ENCODE results near the gene TENM3.

Gene TENM3

DNA sequence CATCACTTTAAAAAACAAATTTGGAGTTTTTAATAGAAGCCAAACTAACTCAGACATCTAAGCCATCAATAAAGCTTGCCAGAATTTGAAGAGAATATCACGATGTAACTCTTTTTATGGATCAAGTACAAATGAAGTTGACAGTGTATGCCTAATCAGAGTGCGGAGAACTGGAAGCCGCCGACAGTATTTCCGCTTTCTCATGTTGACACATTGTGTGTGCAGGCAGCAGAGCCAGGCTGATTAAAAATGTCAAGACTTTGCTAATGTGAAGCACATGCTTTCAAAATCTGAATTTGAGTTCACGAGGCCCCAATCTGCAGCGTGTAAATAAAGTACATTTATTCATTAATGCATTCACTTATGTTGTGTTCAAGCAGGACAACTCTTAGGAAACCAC, 161.2 kb downstream of the TENM3 start:
- DNase-seq (ENCODE audit: low read depth) = no peak

GRCh38 chr4:182405087-182405486, 161.9 kb downstream of the TENM3 start:
- DNase-seq (ENCODE audit: low read depth) = no peak

DNA sequence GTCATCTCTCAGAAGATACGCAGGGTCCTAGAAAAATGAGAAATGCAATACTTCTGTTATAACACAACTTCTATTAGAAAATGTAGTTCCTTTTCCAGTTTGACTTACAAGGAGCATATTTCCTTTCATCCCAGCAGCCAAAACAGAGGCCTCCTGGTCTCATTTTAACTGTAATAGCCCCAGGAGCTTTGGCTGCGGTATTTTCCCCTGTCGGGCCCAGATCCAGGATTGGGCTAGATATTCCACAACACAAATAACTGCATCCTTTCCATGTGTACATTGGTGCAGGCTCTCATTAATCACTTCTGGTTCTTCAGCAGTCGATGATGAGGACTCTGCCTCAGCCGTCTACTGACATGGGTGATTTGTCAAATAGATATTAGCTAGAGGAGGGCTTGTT, 166.1 kb downstream of the TENM3 start:
- DNase-seq (ENCODE audit: low read depth) = no peak

GRCh38 chr4:182411391-182411790, 168.2 kb downstream of the TENM3 start:
- no peak for DNase-seq (ENCODE audit: low read depth)

DNA sequence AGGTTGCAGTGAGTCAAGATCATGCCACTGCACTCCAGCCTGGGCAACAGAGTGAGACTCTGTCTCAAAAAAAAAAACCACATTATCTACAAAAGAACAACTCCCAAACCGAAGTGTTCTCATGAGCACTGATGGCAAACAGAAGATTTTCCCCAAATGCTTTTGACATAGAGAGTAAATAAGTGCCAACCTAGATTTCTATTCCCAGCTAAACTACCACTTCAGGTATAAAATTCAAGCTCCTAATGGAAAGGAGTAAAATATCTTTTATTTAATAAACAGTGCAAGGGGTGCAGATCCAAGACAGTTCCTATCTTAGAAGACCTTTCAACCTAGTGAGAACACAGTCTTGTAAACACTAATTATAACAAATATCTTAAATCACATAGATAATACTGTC, 170.3 kb downstream of the TENM3 start:
- DNase-seq (ENCODE audit: low read depth) = no peak

DNA sequence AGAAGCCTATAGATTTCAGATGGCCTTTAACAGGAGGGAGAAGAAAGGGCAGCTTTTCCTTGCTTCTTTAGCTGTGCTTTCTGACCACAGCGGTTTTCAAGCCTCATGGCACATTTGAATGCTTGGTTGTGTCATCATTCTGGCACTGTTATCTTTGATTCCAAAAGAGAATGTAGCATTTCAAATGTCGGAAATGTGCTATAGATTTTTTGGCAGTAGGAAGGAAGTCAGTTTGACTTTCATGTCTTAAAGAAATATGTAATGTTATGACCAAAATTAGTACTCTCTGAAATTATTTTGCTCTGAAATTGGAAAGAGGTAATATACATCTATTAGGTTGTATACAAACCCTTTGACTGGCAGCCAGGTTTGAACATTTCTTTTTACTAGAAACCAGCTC, 171.9 kb downstream of the TENM3 start:
- no peak for DNase-seq (ENCODE audit: low read depth)

DNA sequence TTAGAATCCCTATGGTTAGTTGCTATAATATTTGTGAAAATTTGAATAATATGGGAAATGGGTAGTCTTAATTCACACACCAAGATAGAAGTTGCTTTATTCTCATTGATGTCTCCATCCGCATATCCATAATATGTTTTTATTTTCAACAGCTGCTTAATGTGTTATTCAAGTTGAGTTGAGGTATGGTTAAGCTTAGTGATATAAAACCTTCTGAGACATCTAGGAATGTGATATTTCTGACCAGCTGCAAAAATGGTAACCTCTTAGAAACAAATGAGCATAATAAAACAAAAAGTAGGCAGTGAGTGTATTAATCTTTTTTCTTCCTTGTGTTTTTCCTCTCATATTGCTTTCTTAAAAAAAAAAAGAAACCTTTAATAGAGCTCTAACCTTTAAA, 172.9 kb downstream of the TENM3 start:
- DNase-seq (ENCODE audit: low read depth) = no peak

GRCh38 chr4:182418054-182418734, 175.0 kb downstream of the TENM3 start:
- no peak for DNase-seq (ENCODE audit: low read depth)

GRCh38 chr4:182420189-182420588, 177.0 kb downstream of the TENM3 start:
- DNase-seq (ENCODE audit: low read depth) = no peak

GRCh38 chr4:182421753-182422152, 178.6 kb downstream of the TENM3 start:
- DNase-seq (ENCODE audit: low read depth) = no peak

DNA sequence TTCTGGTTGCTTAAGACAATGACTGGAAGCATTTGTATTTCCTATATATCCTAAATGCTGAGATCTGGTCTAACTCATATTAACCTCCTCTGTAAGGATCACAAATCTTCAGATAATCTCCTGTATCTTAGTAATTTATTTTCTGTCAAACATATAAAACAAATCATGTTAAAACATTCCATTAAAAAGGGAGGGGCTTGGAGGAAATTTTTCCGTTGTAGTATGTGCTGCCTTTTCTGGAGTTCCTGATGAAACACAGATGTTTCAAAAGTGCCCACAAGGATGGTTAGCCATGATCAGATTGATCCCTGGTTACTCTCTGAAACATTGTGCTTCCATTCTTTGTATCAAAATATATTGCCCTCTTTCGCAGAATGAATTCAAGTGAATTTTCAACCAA, 182.1 kb downstream of the TENM3 start:
- DNase-seq (ENCODE audit: low read depth) = no peak

GRCh38 chr4:182426901-182427300, 183.7 kb downstream of the TENM3 start:
- DNase-seq (ENCODE audit: low read depth) = no peak

DNA sequence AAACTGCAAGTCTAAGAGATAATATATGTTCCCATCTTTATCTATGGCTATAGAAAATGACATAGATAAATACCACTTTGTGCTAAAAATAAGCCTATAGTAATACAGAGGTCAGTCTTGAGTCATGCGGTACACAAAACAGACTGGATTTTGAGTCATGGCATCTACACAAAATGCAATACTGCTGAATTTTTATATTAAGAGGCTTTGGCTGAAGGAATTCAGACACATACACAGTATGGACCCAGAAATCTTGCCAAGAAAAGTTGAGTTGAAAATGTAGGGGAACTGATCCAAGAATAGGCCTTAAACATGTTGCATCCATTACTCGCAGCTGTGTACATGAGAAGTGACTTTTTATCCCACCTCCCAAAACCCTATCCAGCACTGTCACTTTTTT, 184.4 kb downstream of the TENM3 start:
- DNase-seq (ENCODE audit: low read depth) = no peak

GRCh38 chr4:182429896-182430295, 186.7 kb downstream of the TENM3 start:
- no peak for DNase-seq (ENCODE audit: low read depth)

DNA sequence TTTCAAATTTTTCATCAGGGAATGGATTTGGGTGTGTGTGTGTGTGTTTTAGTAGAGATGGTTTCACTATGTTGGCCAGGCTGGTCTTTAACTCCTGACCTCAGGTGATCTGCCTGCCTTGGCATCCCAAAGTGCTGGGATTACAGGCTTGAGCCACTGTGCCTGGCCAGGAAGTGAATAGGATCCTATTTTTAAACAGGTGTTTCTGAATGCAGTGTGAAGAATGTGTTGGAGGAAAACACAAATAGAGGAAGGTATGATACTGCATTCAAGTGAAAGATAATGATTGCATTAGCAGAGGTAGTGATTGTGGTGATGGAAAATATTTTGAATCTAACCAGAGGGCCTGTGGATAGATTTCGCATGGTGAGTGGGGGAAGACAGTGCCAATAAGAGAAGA, 189.6 kb downstream of the TENM3 start:
- no peak for DNase-seq (ENCODE audit: low read depth)

GRCh38 chr4:182434720-182435119, 191.5 kb downstream of the TENM3 start:
- DNase-seq (ENCODE audit: low read depth) = no peak

DNA sequence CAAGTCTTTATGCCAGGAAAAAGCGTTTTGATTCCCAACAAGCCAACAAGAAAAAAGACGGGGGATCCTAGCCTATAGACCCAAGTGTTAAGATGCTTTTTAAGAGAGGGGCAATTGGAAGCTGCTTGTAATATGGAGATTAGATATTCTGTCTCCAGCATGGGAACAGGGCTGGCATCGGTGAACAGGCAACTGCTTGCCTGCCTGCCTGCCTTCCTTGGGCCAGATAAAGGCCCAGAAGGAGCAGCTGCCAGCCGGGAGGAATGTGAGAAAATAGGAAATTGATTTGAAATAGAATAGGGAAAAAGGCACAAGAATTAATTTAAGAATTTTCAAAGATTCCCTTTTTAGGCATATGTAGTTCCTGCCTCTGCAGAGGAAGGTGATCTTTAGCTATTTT, 192.2 kb downstream of the TENM3 start:
- no peak for DNase-seq (ENCODE audit: low read depth)

- DNase-seq (ENCODE audit: low read depth) = no peak
Observed at GRCh38 chr4:182443070-182443469, 199.9 kb downstream of the TENM3 start.

- DNase-seq (ENCODE audit: low read depth) = no peak
Observed at GRCh38 chr4:182447767-182448280, 204.6 kb downstream of the TENM3 start.

DNA sequence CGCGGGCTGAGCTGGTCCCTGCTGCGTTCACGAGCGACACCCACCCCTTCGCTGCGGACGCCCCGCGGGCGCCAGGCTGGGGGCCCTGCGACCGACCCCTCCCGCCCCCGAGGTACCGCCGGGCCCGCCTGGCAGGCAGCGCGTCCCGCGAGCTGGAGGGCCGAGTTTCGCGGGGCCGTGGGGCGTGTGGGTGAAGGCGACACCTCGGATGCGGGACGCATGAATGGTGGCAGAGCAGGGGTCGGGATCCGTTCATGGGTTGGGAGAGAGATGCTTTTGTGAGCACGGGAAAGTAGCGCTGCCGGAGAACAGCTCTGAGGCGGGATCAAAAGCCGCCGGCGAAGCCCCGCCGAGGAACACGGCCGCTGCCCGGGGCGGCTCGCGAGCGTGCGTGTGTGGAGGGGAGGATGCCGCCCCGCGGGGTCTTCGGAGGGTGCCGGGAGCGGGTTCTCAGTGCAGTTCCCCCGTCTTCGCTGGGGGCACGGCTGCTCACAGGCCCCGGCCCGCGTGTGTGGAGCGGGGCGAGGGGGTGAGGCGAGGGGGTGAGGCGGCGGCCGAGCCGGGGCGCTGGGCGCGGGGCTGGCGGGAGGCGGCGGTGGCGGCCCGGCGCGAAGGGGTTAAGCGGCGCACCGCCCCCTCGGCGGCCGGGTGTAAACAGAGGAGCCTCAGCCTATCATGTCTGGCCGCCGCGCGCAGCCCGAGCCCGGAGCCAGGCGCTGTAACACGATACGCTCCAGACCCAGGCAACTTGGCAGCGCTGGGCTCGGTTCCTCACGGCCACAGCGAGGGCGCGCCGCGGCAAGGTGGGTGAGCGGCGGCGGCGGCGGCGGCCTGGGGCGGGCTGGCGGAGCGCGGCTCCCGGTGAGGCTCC, 205.3 kb downstream of the TENM3 start:
- no peak for DNase-seq (ENCODE audit: low read depth)

- no peak for DNase-seq (ENCODE audit: low read depth)
Observed at GRCh38 chr4:182449186-182449929, 206.2 kb downstream of the TENM3 start.

DNA sequence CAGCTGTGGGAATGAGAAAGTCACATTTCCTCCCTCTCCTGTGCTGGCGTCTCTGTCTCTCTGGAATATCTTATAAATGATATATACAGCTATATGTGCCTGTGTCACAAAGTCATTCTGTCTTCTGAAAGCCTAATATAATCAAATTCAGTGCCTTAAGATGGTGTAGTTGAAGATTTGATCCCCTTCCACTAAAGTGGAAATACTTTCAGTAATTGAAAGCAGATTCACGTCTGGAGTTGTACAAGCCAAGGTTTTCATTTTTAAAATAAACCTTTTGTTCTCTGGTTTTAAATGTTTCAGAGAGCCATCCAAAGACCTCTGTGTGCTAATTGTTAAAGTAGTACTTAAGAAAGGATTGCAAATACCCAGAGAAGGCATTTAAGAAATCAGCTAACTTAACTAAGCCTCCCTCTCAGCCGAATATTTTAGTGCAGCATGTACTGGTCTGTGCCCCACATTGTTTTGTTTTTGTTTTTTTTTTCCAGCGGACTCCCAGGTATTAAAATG, 206.8 kb downstream of the TENM3 start:
- no peak for DNase-seq (ENCODE audit: low read depth)
